DOHH2 (cell line): ENCODE measurements around the gene PTGES.

Experiments used
- EZH2phosphoT487 ChIP-seq: fragments of 200-600 bp; sonication (generic); IDR thresholded peaks from 2 replicates; pipeline ENCODE4 v1.6.1; 2017; ENCODE audit warnings: borderline replicate concordance, mild to moderate bottlenecking, antibody characterized with exemption, low read length, moderate library complexity, mixed read lengths
- TF ChIP-seq, protein P1 (sequence below): fragments of 200-600 bp; sonication (generic); IDR thresholded peaks from one replicate; pipeline ENCODE4 v1.5.1; 2014; ENCODE audit warnings: antibody characterized with exemption, mild to moderate bottlenecking, low read depth, low read length; ENCODE audit not compliant: poor library complexity, severe bottlenecking

DNA sequence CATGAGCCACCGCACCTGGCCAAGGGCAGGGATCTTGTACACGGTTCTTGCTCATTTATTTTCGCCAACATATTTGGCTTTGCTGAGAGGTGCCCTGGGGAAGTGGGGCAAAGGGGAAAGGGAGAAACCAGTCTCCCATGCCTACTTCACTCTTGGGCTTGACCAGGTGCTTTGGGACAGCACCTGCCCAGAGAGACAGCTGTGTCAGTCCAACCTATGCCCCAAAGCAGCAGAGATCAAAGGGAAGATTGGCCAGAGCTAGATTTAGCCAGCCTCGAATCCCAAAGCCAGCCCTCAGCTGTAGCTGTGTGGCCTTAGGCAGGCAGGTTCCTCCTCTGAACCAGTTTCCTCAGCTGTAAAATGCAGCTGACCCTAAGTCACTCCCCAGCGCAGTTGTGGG is 2.3 kb upstream of the PTGES start:
- TF ChIP-seq, protein P1, sequence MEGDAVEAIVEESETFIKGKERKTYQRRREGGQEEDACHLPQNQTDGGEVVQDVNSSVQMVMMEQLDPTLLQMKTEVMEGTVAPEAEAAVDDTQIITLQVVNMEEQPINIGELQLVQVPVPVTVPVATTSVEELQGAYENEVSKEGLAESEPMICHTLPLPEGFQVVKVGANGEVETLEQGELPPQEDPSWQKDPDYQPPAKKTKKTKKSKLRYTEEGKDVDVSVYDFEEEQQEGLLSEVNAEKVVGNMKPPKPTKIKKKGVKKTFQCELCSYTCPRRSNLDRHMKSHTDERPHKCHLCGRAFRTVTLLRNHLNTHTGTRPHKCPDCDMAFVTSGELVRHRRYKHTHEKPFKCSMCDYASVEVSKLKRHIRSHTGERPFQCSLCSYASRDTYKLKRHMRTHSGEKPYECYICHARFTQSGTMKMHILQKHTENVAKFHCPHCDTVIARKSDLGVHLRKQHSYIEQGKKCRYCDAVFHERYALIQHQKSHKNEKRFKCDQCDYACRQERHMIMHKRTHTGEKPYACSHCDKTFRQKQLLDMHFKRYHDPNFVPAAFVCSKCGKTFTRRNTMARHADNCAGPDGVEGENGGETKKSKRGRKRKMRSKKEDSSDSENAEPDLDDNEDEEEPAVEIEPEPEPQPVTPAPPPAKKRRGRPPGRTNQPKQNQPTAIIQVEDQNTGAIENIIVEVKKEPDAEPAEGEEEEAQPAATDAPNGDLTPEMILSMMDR, result no peak
- TF ChIP-seq EZH2phosphoT487, result no peak
